K562 (cell line): ENCODE measurements around the gene FRMPD3. TPM values are rescaled to one million over a fixed set of nuclear protein-coding genes. Genes with fewer than 3 reads are reported as not detected.

Source experiments
- ATAC-seq: fragments of 200-7000 bp; cut with Tn5 transposase; 3 replicates; pipeline ENCODE4 v1.9.1; 2020; ENCODE audit warnings: moderate library complexity
- BruUV-seq: library from RNA; stranded (reverse); fragments of 400-500 nt; replicated peaks from 2 replicates; lab custom pipeline; 2021; lab: Mats Ljungman, UMichigan
- CTCF ChIA-PET: fragments of 300-600 bp; formaldehyde crosslinking; extraction: SDS; loops from one replicate; lab custom pipeline; 2021; ENCODE audit warnings: low intra/inter-chr PET ratio; lab: Yijun Ruan, JAX
- POLR2A ChIA-PET: fragments of 300-600, 350-650 bp; sonication (Branson Sonifier 250); formaldehyde crosslinking; extraction: SDS; loops from one replicate; lab custom pipeline; 2021; ENCODE audit warnings: antibody characterized with exemption, inconsistent platforms; lab: Yijun Ruan, JAX
- DNase-seq, 4 experiments: peaks; one replicate each; pipeline versions ENCODE4 v3.0.0 to v3.0.0-alpha.2; 2011 to 2018; ENCODE audit warnings: low spot score in 3 of 4, mixed read lengths in 3 of 4; ENCODE audit errors: extremely low read depth in 1 of 4
- FAIRE-seq: peaks from 2 replicates; lab custom pipeline; 2011; peaks lifted over from hg19 to GRCh38; lab: Jason Lieb, UNC
- H2AFZ ChIP-seq: 2 replicates; pipeline ENCODE4 v1.6.0; 2011; ENCODE audit warnings: low read depth, low read length, control low read depth, inconsistent platforms
- H3K27ac ChIP-seq: fragments of 200-600 bp; 3 replicates; pipeline ENCODE4 v1.8.0; 2011; ENCODE audit warnings: low read depth, mild to moderate bottlenecking, control low read depth, inconsistent platforms, low read length, moderate library complexity, mixed read lengths; ENCODE audit errors: extremely low read depth
- H3K27me3 ChIP-seq, 2 experiments: fragments of 300-600 bp in 1 of 2; 2 replicates in 1 of 2; 3 replicates in 1 of 2; pipeline versions ENCODE4 v1.6.0 to v1.8.0; 2011; ENCODE audit warnings: inconsistent platforms in 2 of 2, low read length in 2 of 2, mild to moderate bottlenecking in 1 of 2, mixed read lengths in 1 of 2, moderate library complexity in 1 of 2; ENCODE audit not compliant: control insufficient read depth in 2 of 2, insufficient read depth in 2 of 2
- H3K36me3 ChIP-seq: fragments of 300-600 bp; 3 replicates; pipeline ENCODE4 v1.8.0; 2011; ENCODE audit warnings: mild to moderate bottlenecking, low read length, inconsistent platforms; ENCODE audit not compliant: control insufficient read depth, insufficient read depth
- H3K4me1 ChIP-seq, 2 experiments: fragments of 200-600 bp in 1 of 2; replicated peaks in 1 of 2; 2 replicates in 1 of 2; 3 replicates in 1 of 2; pipeline versions ENCODE4 v1.5.1 to v1.8.0; 2011; ENCODE audit warnings: inconsistent platforms in 2 of 2, low read length in 2 of 2, mild to moderate bottlenecking in 1 of 2, mixed read lengths in 1 of 2, moderate library complexity in 1 of 2; ENCODE audit not compliant: control insufficient read depth in 2 of 2, insufficient read depth in 2 of 2
- H3K4me2 ChIP-seq: 2 replicates; pipeline ENCODE4 v1.6.1; 2011; ENCODE audit warnings: low read length, control low read depth, inconsistent platforms, mixed read lengths; ENCODE audit not compliant: insufficient read depth
- H3K4me3 ChIP-seq: fragments of 200-600 bp; sonication (generic), shearing (Covaris generic); 2 replicates; pipeline ENCODE4 v1.5.1; 2016; ENCODE audit warnings: control low read depth, inconsistent platforms
- H3K79me2 ChIP-seq: fragments of 200-600 bp; 3 replicates; pipeline ENCODE4 v1.8.0; 2011; ENCODE audit warnings: low read length, inconsistent platforms; ENCODE audit not compliant: control insufficient read depth, insufficient read depth
- H3K9ac ChIP-seq, 2 experiments: 2 replicates each; pipeline versions ENCODE4 v1.6.0 to v1.6.1; 2011; ENCODE audit warnings: low read depth in 2 of 2, low read length in 2 of 2, control low read depth in 1 of 2, inconsistent platforms in 1 of 2, mild to moderate bottlenecking in 1 of 2, mixed read lengths in 1 of 2; ENCODE audit not compliant: insufficient read depth in 1 of 2
- H3K9me1 ChIP-seq: one replicate; pipeline ENCODE4 v1.6.0; 2011; ENCODE audit warnings: inconsistent platforms, mild to moderate bottlenecking, low read length, moderate library complexity; ENCODE audit not compliant: control insufficient read depth, insufficient read depth
- H3K9me3 ChIP-seq: replicated peaks from 2 replicates; pipeline ENCODE4 v1.5.1; 2011; ENCODE audit warnings: low read depth, low read length, inconsistent platforms; ENCODE audit not compliant: control insufficient read depth, insufficient read depth
- H4K20me1 ChIP-seq: replicated peaks from 2 replicates; pipeline ENCODE4 v1.6.1; 2011; ENCODE audit warnings: low read length, inconsistent platforms, mixed read lengths; ENCODE audit not compliant: control insufficient read depth, insufficient read depth
- CCAR2 ChIP-seq: fragments of 200-400 bp; formaldehyde crosslinking; IDR thresholded peaks from 2 replicates; pipeline ENCODE4 v1.6.1; 2017; ENCODE audit warnings: mild to moderate bottlenecking, low read depth, low read length
- NUFIP1 ChIP-seq: fragments of 450-650 bp; IDR thresholded peaks from 2 replicates; pipeline ENCODE4 v1.6.1; 2018; ENCODE audit not compliant: partially characterized antibody
- TAF9B ChIP-seq: fragments of 450-650 bp; IDR thresholded peaks from 2 replicates; pipeline ENCODE4 v1.6.1; 2018; ENCODE audit warnings: mild to moderate bottlenecking; ENCODE audit not compliant: partially characterized antibody
- TCF3 ChIP-seq: sonication (generic); formaldehyde crosslinking; IDR thresholded peaks from 2 replicates; pipeline ENCODE4 v1.4.0; 2020; ENCODE audit warnings: mild to moderate bottlenecking, missing genetic modification reagents
- ZEB2 ChIP-seq: fragments of 450-650 bp; IDR thresholded peaks from 2 replicates; pipeline ENCODE4 v1.6.1; 2016
- ZNF717 ChIP-seq: fragments of 250-450 bp; sonication (Bioruptor Pico); IDR thresholded peaks from 2 replicates; pipeline ENCODE4 v1.5.0; 2021
- ZNF785 ChIP-seq: fragments of 250-450 bp; sonication (Bioruptor Pico); IDR thresholded peaks from 2 replicates; pipeline ENCODE4 v1.4.0; 2020; ENCODE audit warnings: mild to moderate bottlenecking
- WGBS: fragments of 100-300 bp; shearing (Covaris generic); methylation state at CpG from one replicate; pipeline ENCODE4 v1.1.6; 2016; ENCODE audit warnings: low coverage, mixed read lengths; ENCODE audit not compliant: insufficient coverage; ENCODE audit errors: missing lambda C conversion rate; 5-methylcytosine and 5-hydroxymethylcytosine counted together
- in situ Hi-C: fragments of 300-500 bp; cut with MboI; formaldehyde crosslinking; loops from 4 replicates; pipeline ENCODE4 v1.15.0; 2018; ENCODE audit warnings: inconsistent platforms, mixed read lengths
- intact Hi-C: fragments of 100-400 bp; cut with micrococcal nuclease; formaldehyde crosslinking; loops from 2 replicates; pipeline ENCODE4 v1.14.2; 2022
- polyA plus RNA-seq, 8 experiments: library from polyadenylated mRNA; depleted of rRNA in 4 of 8; stranded (reverse) in 5 of 8; unstranded in 3 of 8; fragments of >200 nt; fragmentation: Nextera tagmentation in 2 of 8; fragmentation: Illumina TruSeq in 1 of 8; extraction: Ambion mirVana in 2 of 8; extraction: Trizol in 1 of 8; gene quantifications; 2 replicates each; pipeline versions ENCODE4 v1.2.1 to v1.2.3, GENCODE V29; 2011 to 2014; ENCODE audit warnings: inconsistent platforms in 1 of 8, missing spikeins in 1 of 8
- total RNA-seq, 7 experiments: library from RNA; depleted of rRNA in 6 of 7; stranded (reverse); fragments of >200 nt in 6 of 7; fragmentation: Illumina TruSeq in 2 of 7; extraction: Trizol in 2 of 7; gene quantifications; 2 replicates each; pipeline versions ENCODE4 v1.2.1 to v1.2.3, GENCODE V29; 2011 to 2021; ENCODE audit warnings: low replicate concordance in 1 of 7
- TF ChIP-seq, protein P1 (sequence below): sonication (generic); formaldehyde crosslinking; IDR thresholded peaks from 2 replicates; pipeline ENCODE4 v1.8.0; 2022; ENCODE audit warnings: missing genetic modification reagents, mild to moderate bottlenecking, moderate library complexity, borderline replicate concordance
- TF ChIP-seq, protein P2 (sequence below), 2 experiments: IDR thresholded peaks; 2 replicates each; pipeline ENCODE4 v1.6.1; 2011; ENCODE audit warnings: borderline replicate concordance in 1 of 2, control low read depth in 1 of 2, low read depth in 1 of 2, low read length in 1 of 2, mild to moderate bottlenecking in 1 of 2, mixed read lengths in 1 of 2, moderate library complexity in 1 of 2; ENCODE audit not compliant: insufficient read depth in 1 of 2, insufficient read length in 1 of 2, poor library complexity in 1 of 2, severe bottlenecking in 1 of 2; ENCODE audit errors: extremely low read depth in 1 of 2
- TF ChIP-seq, protein P3 (sequence below): fragments of 450-650 bp; IDR thresholded peaks from 2 replicates; pipeline ENCODE4 v1.6.1; 2016
- TF ChIP-seq, protein P4 (sequence below), 2 experiments: fragments of 250-450 bp in 1 of 2; fragments of 450-650 bp in 1 of 2; sonication (Bioruptor Pico) in 1 of 2; IDR thresholded peaks; 2 replicates each; pipeline versions ENCODE4 v1.6.1 to v1.8.0; 2016 to 2021; ENCODE audit warnings: mild to moderate bottlenecking in 2 of 2, moderate library complexity in 2 of 2, missing compliant biosample characterization in 1 of 2, missing genetic modification characterization in 1 of 2

Gene FRMPD3
- total and polyA plus RNA-seq, 9 of the 15 experiments (the other 6 are each of a cell fraction or from before 2014, with no cell fraction given): not detected

DNA sequence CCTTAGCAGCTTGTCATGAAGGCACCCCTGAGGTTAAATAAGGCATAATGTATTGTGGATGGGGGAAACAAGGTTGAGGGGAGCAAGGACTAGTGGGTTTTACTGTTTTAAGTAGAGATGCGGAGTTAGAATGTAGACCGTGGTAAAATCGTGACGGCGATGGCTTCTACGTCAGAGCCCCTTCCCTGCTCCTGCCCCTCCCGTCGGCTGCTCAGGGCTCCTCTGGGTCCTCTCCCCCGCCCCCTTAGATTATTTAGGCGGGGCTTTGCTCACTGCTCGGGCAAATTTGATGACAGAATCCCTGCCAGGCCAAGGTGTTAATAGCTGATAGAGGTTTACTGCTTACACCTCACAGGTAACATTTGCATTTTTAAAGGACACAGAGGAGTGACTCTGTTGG is 2.3 kb downstream of the FRMPD3 start:
- H3K4me1 ChIP-seq: peaks cover 0 to 9% of the 10 kb centered on the region in 2 experiments; a peak in 2 of 5 replicates
- intact Hi-C loops: no loop called here
- WGBS: 11% methylated on average over 8 of the region's 11 CpGs
- ATAC-seq: no peak
- TF ChIP-seq, protein P1, sequence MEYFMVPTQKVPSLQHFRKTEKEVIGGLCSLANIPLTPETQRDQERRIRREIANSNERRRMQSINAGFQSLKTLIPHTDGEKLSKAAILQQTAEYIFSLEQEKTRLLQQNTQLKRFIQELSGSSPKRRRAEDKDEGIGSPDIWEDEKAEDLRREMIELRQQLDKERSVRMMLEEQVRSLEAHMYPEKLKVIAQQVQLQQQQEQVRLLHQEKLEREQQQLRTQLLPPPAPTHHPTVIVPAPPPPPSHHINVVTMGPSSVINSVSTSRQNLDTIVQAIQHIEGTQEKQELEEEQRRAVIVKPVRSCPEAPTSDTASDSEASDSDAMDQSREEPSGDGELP: no peak
- TF ChIP-seq ZNF717 (CRISPR knock-in tag) (no peak), NUFIP1 (no peak), TAF9B (no peak), ZEB2 (no peak), TCF3 (CRISPR knock-in tag) (no peak), ZNF785 (CRISPR knock-in tag) (no peak), CCAR2 (no peak)
- TF ChIP-seq, protein P2, sequence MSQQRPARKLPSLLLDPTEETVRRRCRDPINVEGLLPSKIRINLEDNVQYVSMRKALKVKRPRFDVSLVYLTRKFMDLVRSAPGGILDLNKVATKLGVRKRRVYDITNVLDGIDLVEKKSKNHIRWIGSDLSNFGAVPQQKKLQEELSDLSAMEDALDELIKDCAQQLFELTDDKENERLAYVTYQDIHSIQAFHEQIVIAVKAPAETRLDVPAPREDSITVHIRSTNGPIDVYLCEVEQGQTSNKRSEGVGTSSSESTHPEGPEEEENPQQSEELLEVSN (IDR thresholded peaks at IDR 0.05; ENCODE audit: borderline replicate concordance in 1 of 2, extremely low read depth in 1 of 2, insufficient read depth in 1 of 2, insufficient read length in 1 of 2, low read depth in 1 of 2, low read length in 1 of 2, poor library complexity in 1 of 2, severe bottlenecking in 1 of 2): no peak
- TF ChIP-seq, protein P3, sequence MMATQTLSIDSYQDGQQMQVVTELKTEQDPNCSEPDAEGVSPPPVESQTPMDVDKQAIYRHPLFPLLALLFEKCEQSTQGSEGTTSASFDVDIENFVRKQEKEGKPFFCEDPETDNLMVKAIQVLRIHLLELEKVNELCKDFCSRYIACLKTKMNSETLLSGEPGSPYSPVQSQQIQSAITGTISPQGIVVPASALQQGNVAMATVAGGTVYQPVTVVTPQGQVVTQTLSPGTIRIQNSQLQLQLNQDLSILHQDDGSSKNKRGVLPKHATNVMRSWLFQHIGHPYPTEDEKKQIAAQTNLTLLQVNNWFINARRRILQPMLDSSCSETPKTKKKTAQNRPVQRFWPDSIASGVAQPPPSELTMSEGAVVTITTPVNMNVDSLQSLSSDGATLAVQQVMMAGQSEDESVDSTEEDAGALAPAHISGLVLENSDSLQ: no peak
- TF ChIP-seq, protein P4, sequence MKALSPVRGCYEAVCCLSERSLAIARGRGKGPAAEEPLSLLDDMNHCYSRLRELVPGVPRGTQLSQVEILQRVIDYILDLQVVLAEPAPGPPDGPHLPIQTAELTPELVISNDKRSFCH (CRISPR knock-in tag; IDR thresholded peaks at IDR 0.05): no peak
- TF ChIP-seq, protein P4 (tag; IDR thresholded peaks at IDR 0.05): no peak
- TF ChIP-seq, all 486 proteins: peak for 0
- H3K36me3 ChIP-seq: no peaks in the 10 kb centered on the region
- no peak overlapping the region for H3K27ac ChIP-seq
- H3K4me3 ChIP-seq: no peak overlapping the region
- FAIRE-seq (no peak), DNase-seq (no peak)
- no peak overlapping the region for H2AFZ ChIP-seq
- H4K20me1 ChIP-seq: no peaks in the 10 kb centered on the region
- no peak overlapping the region for H3K4me2 ChIP-seq
- no peak overlapping the region for H3K9ac ChIP-seq
- peaks cover 2 to 25% of the 10 kb centered on the region in 2 experiments; a peak in 3 of 5 replicates for H3K27me3 ChIP-seq
- H3K9me1 ChIP-seq: no peaks in the 10 kb centered on the region
- ChIA-PET CTCF (no interaction called here), POLR2A (no interaction called here)
- H3K79me2 ChIP-seq: no peaks in the 10 kb centered on the region
- H3K9me3 ChIP-seq: no peaks in the 10 kb centered on the region
- BruUV-seq: no TSS peak
- in situ Hi-C loops: no loop called here
